Measurements from ENCODE around the gene RAB33A.

Gene RAB33A

DNA sequence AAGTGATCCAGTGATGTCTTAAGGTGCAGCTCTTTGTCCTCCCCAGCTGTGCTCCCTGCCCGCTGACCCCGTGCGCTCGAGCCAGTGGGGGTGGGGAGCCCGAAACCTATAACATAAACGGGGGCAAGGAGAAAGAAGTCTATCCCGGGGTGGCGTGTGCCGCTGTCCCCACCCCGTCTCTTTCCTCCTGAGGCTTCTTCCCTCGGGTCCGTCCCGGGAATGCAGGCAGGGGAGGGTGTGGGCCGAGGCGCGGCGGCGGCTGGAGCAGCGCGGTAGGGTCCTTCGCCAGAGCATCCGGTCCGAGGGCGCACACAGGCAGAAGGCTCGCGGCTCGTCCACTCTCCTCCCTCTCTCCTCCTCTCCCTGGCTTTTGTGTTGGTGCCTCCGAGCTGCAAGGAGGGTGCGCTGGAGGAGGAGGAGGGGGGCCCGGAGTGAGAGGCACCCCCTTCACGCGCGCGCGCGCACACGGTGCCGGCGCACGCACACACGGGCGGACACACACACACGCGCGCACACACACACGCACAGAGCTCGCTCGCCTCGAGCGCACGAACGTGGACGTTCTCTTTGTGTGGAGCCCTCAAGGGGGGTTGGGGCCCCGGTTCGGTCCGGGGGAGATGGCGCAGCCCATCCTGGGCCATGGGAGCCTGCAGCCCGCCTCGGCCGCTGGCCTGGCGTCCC lies at the start of gene RAB33A:
Gene RAB33A, plus strand, starts transcription at position 517 of the 681 bp plus-strand sequence. Its CDS starts 101 bp downstream, at position 618.
- Mint-ChIP-seq H3K9me3 (no peaks in the 10 kb centered on the region), H3K27me3 (no peaks in the 10 kb centered on the region), H3K4me1 (ENCODE audit: low read depth) (peaks cover 52% of the 10 kb centered on the region), H3K27ac (peak within 1 kb of the TSS; percentile 95), H3K36me3 (ENCODE audit: low read depth) (no peaks in the 10 kb centered on the region), H3K4me3 (peak within 1 kb of the TSS; percentile 91)

DNA sequence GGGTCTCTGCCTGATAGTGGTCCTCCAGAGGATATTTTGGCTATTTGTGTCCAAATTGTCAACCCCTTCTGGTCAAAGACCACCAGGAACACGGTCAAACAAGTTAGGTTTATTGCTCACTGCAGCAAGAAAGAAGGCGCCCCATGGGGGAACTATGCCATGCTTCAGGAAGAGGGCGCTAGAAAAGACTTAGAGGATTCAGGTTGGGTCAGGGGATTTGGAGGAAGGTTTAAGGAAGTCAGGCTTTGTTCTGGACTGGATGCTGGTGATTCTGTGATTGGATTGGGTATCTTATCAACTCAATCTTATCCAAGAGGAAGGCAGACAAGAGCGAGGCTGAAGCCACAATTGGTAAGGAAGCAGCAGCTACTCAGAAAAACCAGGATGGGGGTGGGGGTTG lies 47.2 kb upstream of the RAB33A start:
- H3K27me3 Mint-ChIP-seq, result no peaks in the 10 kb centered on the region
- H3K4me3 Mint-ChIP-seq, result no peak overlapping the region
- H3K36me3 Mint-ChIP-seq (ENCODE audit: low read depth), result peaks cover 18% of the 10 kb centered on the region
- peaks cover 8% of the 10 kb centered on the region for H3K4me1 Mint-ChIP-seq (ENCODE audit: low read depth)
- no peak overlapping the region for H3K27ac Mint-ChIP-seq
- no peaks in the 10 kb centered on the region for H3K9me3 Mint-ChIP-seq

DNA sequence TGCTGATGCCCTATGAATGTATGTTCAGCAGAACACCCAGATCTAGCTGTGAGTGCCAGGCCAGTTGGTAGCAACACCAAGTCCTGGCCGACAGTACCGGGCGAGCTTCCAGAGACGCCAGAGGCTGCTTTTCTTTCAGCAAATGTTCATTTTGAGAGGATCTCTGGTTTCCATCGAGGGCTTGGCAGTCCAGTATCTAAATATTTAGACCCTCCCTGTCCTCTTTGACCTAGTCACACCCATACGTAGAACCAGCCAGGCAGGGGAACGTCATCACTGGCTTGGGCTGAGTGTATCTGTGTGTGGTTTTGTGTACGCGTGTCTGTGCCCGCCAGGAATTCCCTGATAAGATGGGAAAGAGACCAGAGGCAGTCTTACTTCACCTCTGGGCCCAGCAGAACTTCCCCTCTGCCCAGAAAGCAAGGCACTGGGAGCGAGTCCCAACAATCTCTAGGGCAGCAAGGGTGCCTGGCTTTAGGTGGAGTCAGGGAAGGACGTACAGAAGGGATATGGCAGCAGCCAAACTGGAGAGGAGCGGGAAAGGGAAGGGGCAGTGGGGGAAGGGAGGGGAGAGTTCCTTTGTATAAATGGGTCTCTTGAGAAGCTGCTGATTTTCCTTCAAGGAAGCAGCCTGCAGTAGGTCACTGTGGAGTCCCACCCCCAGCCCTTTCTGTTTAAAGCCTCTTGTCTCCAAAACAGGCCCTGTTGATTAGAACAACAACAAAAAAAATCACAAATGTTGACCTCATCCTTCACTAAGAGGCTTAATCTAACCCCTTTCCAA lies 46.5 kb upstream of the RAB33A start:
- peaks cover 18% of the 10 kb centered on the region for H3K36me3 Mint-ChIP-seq (ENCODE audit: low read depth)

DNA sequence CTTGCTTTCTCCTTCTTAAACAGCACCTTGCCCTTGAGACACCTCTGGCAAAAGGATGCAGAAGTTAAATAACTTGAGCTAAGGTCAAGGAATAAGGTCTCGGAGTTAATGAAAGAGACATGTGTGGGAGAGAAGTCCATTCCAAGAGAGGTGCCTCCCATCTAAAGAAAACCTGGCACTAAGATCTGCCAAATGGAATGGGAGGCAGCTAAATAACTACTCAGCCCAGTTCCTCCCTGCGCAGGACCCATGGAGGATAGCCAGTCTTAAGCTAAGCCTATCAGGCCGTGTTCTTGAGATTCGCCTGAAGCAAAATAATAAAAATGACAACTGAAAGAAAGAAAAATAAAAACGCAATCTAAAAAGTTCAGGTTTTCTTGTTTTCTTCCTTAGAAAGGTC lies 40.8 kb upstream of the RAB33A start:
- Mint-ChIP-seq H3K27ac (no peak overlapping the region), H3K4me3 (no peak overlapping the region), H3K27me3 (no peaks in the 10 kb centered on the region), H3K9me3 (no peaks in the 10 kb centered on the region), H3K4me1 (ENCODE audit: low read depth) (no peaks in the 10 kb centered on the region), H3K36me3 (ENCODE audit: low read depth) (peaks cover 28% of the 10 kb centered on the region)

More for the DNA sequence above, 46.5 kb upstream of the RAB33A start:
- peaks cover 1% of the 10 kb centered on the region for H3K4me1 Mint-ChIP-seq (ENCODE audit: low read depth)
- H3K9me3 Mint-ChIP-seq, result no peaks in the 10 kb centered on the region
- no peak overlapping the region for H3K4me3 Mint-ChIP-seq
- no peak overlapping the region for H3K27ac Mint-ChIP-seq
- H3K27me3 Mint-ChIP-seq, result no peaks in the 10 kb centered on the region

DNA sequence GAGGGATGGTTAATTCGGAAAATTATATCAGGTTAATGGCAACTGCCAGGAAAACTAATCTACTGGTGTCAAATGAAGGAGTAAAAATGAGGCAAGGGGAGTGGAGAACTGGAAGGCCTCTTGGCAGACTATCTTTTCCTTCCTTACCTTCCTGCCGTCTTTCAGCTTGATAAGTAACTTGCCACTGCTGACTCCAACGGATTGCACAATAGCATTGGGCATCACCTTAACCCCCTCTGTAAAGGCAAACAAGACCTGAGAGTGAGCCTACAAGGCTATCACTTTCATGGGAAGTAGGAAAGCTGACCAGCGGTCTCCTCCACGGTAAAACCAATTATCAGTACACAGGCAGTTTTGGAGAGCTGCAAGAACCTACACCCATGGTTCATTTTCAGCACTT lies 35.3 kb upstream of the RAB33A start:
- H3K9me3 Mint-ChIP-seq, result no peaks in the 10 kb centered on the region
- H3K4me1 Mint-ChIP-seq (ENCODE audit: low read depth), result no peaks in the 10 kb centered on the region
- no peaks in the 10 kb centered on the region for H3K27me3 Mint-ChIP-seq
- H3K36me3 Mint-ChIP-seq (ENCODE audit: low read depth), result peaks cover 32% of the 10 kb centered on the region
- H3K27ac Mint-ChIP-seq, result peak overlapping the region; percentile 16
- H3K4me3 Mint-ChIP-seq, result no peak overlapping the region

DNA sequence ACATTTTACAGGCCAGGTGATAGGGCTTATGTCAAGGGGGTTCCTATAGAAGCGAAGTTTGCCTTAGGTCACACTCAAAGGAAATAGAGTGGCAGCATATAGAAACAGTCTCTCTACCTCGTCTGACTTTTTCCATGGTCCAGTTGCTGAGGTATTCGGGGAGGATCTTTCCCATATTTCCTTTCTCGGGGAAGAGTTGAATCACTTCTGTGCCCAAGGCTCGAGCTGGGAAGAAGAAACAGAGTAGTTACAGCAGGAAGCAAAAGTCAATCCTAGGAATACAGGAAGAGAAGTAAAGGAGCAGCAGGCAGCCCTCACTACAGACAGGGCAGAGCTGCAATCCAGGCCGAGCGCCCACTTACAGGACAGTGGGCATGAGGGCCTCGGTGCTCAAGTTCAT lies 34.8 kb upstream of the RAB33A start:
- Mint-ChIP-seq H3K9me3 (no peaks in the 10 kb centered on the region), H3K36me3 (ENCODE audit: low read depth) (peaks cover 36% of the 10 kb centered on the region), H3K27ac (no peak overlapping the region), H3K27me3 (no peaks in the 10 kb centered on the region), H3K4me1 (ENCODE audit: low read depth) (no peaks in the 10 kb centered on the region), H3K4me3 (no peak overlapping the region)

DNA sequence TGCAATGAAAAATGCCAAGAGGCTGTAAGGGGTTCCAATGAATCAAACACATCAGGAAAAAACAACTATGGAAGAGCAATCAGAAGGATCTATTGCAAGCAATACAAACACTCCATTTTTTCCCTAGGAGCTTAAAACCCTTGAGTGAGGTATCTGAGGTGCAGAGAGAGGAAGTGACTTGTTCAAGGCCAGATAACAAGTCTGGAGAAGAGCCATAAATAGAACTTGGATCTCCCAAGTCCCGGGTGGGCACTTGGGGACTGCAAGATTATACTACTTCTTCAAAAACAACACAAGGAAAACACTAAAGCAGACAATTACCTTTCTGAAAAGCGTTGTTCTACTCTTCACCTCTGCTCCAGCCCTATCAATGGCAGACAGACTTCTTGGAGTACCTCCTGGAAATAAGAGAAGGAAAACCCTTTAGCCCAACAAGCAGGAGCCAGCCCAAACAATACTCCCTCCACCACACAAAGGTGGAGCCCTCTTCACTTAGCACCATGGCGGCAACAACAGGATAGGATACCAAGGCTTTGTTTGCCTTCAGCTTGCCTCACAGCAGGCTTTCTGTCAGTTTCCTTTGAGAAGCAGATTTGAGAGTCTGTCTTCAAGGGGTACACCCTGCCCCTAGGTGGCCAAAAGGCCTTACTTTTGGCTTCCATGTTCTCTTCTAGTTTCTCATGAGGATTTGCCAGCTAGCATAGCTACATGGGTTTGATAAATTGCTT lies 32.1 kb upstream of the RAB33A start:
- H3K27me3 Mint-ChIP-seq, result no peaks in the 10 kb centered on the region

DNA sequence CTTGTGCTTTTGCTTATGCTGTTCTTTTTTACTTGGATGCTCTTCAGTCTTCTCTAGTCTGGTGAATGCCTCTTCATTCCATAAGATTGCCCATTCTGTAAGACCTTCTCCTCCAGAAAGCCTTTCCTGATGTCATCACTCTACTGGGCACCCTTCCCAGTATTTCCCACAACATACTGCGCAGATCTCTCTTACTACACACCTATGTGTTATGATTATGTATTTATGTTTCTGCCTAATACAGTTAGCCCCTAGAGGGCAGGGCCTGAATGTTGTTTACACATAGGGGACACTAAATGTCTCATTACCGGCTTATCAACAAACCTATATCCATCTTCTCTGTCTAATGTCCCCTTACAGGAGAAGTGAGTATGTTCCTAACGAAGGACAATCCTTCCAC lies 27.3 kb upstream of the RAB33A start:
- Mint-ChIP-seq H3K27ac (no peak overlapping the region), H3K4me3 (no peak overlapping the region), H3K27me3 (no peaks in the 10 kb centered on the region), H3K9me3 (no peaks in the 10 kb centered on the region), H3K36me3 (ENCODE audit: low read depth) (peaks cover 46% of the 10 kb centered on the region), H3K4me1 (ENCODE audit: low read depth) (no peaks in the 10 kb centered on the region)

More for the DNA sequence above, 32.1 kb upstream of the RAB33A start:
- no peak overlapping the region for H3K4me3 Mint-ChIP-seq
- H3K36me3 Mint-ChIP-seq (ENCODE audit: low read depth), result peaks cover 46% of the 10 kb centered on the region
- no peaks in the 10 kb centered on the region for H3K9me3 Mint-ChIP-seq
- no peak overlapping the region for H3K27ac Mint-ChIP-seq
- no peaks in the 10 kb centered on the region for H3K4me1 Mint-ChIP-seq (ENCODE audit: low read depth)

DNA sequence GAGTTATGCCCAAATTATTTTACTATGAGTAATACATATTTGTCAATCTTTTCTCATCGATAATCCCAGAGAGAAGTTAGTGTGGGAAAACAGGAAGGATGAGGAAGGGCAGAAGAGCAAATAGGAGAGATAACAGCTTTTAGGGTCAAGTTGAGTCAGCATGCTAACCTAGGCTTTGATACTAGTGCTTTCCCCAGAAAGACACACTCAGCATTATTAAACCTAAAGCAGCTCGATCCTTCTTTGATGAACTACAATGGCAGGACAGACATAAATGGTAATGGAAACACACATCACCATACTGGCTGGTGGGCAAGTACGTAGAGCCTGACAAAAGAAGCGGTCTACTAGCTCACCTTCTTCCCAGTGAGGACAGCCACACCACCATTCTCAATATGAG lies 26.6 kb upstream of the RAB33A start:
- no peaks in the 10 kb centered on the region for H3K27me3 Mint-ChIP-seq
- no peak overlapping the region for H3K4me3 Mint-ChIP-seq
- no peaks in the 10 kb centered on the region for H3K9me3 Mint-ChIP-seq
- H3K4me1 Mint-ChIP-seq (ENCODE audit: low read depth), result no peaks in the 10 kb centered on the region
- peaks cover 41% of the 10 kb centered on the region for H3K36me3 Mint-ChIP-seq (ENCODE audit: low read depth)
- no peak overlapping the region for H3K27ac Mint-ChIP-seq

DNA sequence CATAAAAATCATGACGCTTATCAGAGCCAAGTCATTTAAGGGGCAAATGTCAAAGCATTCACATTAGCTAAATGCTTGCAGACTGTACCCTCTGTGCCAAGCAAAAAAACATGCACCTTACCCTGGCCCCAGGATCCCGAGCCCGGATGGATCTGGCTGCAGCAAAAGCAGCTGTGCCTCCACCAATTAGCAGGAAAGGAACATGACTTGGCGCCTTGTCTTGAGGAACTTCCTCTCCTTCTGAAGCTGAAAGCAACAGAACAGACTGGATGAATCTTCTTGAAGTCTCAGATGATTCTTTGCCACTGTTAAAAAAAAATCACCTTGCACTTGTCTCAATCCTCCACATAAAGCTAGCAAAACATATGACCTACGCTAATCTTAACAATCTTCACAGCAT lies 24.1 kb upstream of the RAB33A start:
- peaks cover 36% of the 10 kb centered on the region for H3K36me3 Mint-ChIP-seq (ENCODE audit: low read depth)
- H3K27me3 Mint-ChIP-seq, result no peaks in the 10 kb centered on the region
- no peaks in the 10 kb centered on the region for H3K9me3 Mint-ChIP-seq
- no peaks in the 10 kb centered on the region for H3K4me1 Mint-ChIP-seq (ENCODE audit: low read depth)
- H3K4me3 Mint-ChIP-seq, result no peak overlapping the region
- no peak overlapping the region for H3K27ac Mint-ChIP-seq

DNA sequence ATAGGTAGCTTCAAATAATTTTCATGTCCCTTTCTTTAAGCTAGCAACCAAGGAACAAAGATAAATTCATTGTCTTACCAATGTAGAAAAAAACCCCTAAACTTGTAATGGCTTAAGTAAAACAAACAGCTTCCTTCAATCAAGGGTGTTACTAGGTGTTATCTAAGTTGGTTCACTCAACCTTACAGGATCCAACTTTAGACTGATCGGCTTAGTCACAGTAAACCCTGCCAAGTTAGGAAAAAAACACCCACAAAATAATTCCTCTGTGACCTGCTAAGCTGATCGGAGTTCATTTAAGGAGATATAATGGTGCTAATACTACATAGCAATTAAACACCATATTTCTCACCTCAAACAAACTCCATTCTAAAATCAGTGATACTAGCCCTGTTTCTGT lies 16.2 kb upstream of the RAB33A start:
- no peak overlapping the region for H3K4me3 Mint-ChIP-seq
- H3K36me3 Mint-ChIP-seq (ENCODE audit: low read depth), result peaks cover 6% of the 10 kb centered on the region
- H3K27me3 Mint-ChIP-seq, result no peaks in the 10 kb centered on the region

DNA sequence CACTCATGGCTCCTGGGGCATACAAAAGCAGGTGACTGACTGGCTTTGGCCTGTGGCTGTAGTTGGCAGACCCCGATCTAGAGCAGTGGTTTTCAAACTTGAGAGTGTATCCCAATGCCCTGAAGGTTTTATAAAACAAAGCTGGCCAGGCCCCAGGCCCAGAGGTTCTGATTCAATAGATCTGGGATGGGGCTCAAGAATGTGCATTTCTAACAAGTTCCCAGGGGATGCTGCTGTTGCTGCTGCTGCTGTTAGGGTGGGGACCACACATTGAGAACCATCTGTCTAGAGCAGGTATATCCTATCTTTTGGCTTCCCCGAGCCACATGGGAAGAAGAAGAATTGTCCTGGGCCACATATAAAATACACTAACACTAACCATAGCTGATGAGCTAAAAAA lies 13.5 kb upstream of the RAB33A start:
- Mint-ChIP-seq H3K9me3 (no peaks in the 10 kb centered on the region), H3K36me3 (ENCODE audit: low read depth) (peaks cover 4% of the 10 kb centered on the region), H3K4me3 (no peak overlapping the region), H3K27ac (no peak overlapping the region), H3K27me3 (no peaks in the 10 kb centered on the region), H3K4me1 (ENCODE audit: low read depth) (peaks cover 30% of the 10 kb centered on the region)

More for the DNA sequence above, 16.2 kb upstream of the RAB33A start:
- Mint-ChIP-seq H3K4me1 (ENCODE audit: low read depth) (peaks cover 16% of the 10 kb centered on the region), H3K27ac (no peak overlapping the region), H3K9me3 (no peaks in the 10 kb centered on the region)

DNA sequence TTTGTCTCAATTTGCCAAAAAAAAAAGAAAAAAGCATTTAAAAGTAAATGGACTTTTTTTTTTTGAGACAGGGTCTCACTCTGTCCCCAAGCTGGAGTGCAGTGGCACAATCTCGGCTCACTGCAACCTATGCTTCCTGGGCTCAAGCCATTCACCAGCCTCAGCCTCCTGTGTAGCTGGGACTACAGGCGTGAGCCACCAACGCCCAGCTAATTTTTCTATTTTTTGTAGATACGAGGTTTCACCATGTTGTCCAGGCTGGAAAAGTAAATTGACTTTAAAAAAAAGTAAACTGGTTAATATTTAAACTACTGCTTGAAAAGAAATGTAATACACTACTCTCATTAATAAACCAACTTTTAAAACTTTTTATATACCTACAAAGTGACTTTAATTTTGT lies 12.0 kb upstream of the RAB33A start:
- peaks cover 43% of the 10 kb centered on the region for H3K4me1 Mint-ChIP-seq (ENCODE audit: low read depth)
- H3K4me3 Mint-ChIP-seq, result no peak overlapping the region
- no peaks in the 10 kb centered on the region for H3K27me3 Mint-ChIP-seq
- peaks cover 9% of the 10 kb centered on the region for H3K36me3 Mint-ChIP-seq (ENCODE audit: low read depth)
- H3K9me3 Mint-ChIP-seq, result no peaks in the 10 kb centered on the region
- no peak overlapping the region for H3K27ac Mint-ChIP-seq

DNA sequence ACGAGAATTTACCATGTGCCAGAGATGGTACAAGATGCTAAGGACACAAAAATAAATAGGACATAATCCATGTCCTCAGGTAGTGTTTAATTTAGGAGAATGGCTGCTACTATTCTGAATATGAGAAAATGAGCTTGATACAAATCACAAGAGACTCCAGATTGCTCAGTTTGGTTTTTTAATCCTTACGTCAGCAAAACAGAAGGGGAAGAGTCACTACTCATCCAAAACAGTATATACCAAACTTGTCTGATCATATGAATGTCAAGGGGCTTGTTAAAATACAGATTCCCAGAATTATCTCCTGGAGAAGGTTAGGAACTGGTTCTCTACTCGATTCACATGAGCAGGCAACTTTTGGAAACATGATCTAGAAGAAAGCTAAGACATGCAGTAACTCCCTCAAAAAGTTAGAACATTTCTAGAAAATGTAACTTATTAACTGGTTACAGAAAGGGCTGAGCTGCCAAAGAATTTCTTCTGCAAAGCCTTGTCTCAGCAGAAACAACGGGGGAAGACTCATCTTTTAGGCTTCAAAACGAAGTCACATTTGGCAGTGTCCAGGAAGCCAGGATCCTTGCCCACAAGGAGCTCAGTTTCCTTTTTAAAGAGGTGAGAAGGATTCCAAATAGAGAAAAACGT lies 9.5 kb upstream of the RAB33A start:
- Mint-ChIP-seq H3K4me1 (ENCODE audit: low read depth) (peaks cover 51% of the 10 kb centered on the region), H3K9me3 (no peaks in the 10 kb centered on the region), H3K4me3 (no peak overlapping the region), H3K27ac (no peak overlapping the region), H3K36me3 (ENCODE audit: low read depth) (peaks cover 9% of the 10 kb centered on the region), H3K27me3 (no peaks in the 10 kb centered on the region)

DNA sequence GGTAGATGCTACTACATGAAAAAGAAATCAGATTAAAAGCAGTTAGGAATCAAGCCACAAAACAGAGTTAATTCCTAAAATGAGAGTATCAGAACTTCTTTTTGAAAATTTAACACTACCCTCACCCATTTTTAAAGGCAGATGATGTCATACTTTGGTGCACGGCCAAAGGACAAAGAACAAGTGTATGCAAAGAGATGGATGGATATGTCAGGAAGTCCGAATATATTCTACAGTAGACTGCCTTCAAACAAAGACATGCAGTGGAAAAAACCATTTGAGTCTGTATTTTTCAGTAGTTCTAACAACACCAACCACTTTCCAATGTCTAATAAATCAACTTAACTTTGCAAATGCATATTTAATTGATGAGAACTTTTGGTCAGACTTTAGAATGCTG lies 8.4 kb upstream of the RAB33A start:
- H3K9me3 Mint-ChIP-seq, result no peaks in the 10 kb centered on the region
- no peaks in the 10 kb centered on the region for H3K27me3 Mint-ChIP-seq
- peaks cover 9% of the 10 kb centered on the region for H3K36me3 Mint-ChIP-seq (ENCODE audit: low read depth)
- peaks cover 50% of the 10 kb centered on the region for H3K4me1 Mint-ChIP-seq (ENCODE audit: low read depth)
- no peak overlapping the region for H3K27ac Mint-ChIP-seq
- peak overlapping the region; percentile 39 for H3K4me3 Mint-ChIP-seq

Measured in stimulated activated naive CD8-positive, alpha-beta T cell treated with anti-CD3 and anti-CD28 coated beads, Interleukin-15, Interleukin-2, amounts not matched to agents 100 ng/mL and 50 ng/mL, for 24 hours (primary cell).